Activated naive CD8-positive, alpha-beta T cell treated with anti-CD3 and anti-CD28 coated beads, Interleukin-2, amount 50 U/mL, for 16 hours (primary cell): ENCODE measurements around the gene TSSC4.

Source experiments
- DNase-seq: peaks from one replicate; pipeline ENCODE4 v3.0.0-alpha.2; 2020; ENCODE audit warnings: low read depth, low spot score

Gene TSSC4

DNA sequence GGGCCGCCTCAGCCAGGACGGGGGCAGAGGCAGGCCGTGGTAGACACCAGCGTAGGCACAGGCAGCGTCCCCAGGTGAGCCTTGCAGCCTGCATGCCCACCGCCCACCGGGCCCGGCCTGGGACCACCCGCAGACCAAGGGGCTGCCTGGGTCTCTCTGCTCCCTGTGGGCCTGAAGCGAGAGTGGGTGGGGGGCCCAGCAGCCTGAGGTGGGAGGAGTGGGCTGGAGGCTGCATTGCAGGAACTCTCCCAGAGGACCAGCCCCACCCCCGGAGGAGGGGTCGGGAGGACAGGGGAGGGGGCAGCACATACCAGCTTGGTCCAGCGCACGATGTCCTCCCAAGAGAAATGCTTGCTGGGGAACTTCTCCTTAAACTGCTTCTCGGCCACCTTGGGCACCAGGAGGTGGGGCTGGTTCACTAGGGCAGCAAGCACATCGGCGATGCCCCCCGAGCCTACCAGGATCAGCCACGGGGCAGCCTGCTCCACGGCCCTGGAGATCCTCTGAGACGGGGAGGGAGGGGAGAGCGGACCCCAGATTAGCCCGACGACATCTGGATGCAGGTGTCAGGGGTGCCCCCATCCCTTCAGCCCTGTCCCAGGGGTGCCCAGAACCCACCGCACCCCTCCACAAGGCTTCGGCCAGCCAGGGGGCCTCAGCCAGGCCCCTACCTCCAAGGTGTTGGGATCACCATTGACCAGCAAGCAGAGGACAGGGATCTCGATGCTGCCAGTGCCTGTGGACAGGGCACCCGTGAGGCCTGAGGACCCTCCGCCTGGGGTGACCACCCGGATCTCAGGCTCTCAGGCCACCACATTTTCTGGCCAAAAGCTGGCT lies 17.5 kb downstream of the TSSC4 start:
- DNase-seq, result no peak

GRCh38 chr11:2418693-2419360 lies 18.3 kb downstream of the TSSC4 start:
- no peak for DNase-seq

- peak; percentile 18 for DNase-seq
These were observed 19.3 kb downstream of the TSSC4 start for GRCh38 chr11:2419638-2420501.

GRCh38 chr11:2420502-2421225 lies 20.1 kb downstream of the TSSC4 start:
- peak; percentile 49 for DNase-seq

DNA sequence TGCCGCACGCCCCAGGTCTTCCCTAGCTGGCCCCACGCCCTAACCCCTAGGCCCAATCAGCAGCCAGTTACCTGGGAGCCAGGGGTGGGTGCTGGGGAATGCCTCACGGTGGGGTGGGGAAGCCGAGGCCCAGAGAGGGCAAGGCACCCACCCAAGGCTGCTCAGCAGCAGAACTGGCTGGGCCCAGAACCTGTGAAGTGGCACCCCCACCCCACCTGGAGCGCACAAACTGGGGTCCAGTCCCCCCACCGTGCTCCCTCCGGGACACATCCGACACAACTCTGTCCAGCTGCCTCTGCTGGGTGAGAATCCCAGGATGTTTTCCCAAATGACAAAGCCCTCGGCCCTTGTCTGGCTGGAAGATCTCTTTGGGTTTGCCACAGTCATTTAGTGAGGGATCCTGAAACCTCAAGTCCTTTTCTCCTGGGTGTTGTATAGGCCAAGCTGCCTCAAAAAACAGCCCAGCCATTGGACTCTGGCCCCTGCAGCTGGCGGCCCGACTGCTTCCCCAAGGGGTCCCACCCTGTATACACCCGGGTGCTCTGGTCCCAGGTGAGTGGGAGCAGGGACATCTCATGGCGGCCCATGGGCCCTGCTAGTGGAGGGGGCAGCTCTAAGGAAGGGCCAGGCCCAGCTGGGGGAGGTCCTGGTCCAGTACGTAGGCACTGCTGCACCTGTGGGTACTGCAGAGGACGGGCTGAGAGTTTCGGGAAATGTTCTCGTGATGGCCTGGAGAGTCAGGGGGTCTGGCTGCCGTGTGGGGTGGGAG lies 20.9 kb downstream of the TSSC4 start:
- DNase-seq, result no peak

DNA sequence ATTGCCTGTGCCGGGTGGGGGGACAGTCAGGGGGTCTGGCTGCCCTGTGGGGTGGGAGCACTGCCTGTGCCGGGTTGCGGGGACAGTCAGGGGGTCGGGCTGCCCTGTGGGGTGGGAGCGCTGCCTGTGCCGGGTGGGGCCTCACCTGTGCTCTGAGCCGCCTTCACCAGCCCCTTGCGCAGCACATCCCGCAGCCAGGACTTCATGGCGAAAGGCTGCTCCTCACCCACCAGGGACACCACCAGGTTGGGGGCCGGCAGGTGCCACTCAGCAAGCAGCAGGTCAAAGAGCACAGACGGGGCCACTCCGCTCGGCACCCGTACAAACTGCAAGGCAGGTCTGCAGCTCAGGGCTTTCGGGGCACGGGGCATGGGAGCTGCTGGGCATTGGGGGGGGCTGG lies 21.4 kb downstream of the TSSC4 start:
- DNase-seq, result no peak

DNA sequence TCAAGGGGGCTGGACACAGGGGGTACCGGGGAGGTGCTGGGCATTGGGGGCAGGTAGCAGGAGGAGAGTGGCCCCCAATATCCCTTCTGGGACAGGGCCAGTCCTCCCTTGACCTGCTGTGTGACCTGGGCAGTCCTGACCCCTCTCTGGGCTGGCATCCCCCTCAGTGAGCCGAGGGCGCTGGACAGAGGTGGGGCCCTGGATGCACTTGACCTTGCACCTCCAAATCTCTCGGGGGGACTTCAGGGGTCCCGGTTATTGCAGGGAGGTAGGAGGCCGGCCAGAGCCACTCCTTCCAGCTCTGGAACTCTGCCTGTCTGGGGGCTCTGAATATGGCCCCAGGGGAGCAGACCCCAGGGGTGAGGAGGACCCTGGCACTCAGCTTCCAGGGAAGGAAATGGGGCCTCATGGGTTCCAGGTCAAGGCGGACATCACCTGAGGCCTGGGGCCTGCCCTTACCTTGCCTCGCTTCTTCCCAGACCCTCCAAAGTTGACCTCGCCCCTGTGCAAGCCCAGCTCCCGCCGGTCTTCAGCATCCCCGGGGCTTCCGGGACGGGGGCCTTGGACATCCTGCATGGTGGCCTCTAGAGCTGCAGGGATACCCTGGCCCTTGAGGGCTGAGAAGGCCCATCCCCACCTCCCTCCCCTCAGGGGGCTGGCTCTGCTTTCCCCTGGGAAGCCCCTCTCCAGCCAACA lies 22.1 kb downstream of the TSSC4 start:
- DNase-seq, result no peak

GRCh38 chr11:2423157-2424025 lies 22.8 kb downstream of the TSSC4 start:
- no peak for DNase-seq

DNA sequence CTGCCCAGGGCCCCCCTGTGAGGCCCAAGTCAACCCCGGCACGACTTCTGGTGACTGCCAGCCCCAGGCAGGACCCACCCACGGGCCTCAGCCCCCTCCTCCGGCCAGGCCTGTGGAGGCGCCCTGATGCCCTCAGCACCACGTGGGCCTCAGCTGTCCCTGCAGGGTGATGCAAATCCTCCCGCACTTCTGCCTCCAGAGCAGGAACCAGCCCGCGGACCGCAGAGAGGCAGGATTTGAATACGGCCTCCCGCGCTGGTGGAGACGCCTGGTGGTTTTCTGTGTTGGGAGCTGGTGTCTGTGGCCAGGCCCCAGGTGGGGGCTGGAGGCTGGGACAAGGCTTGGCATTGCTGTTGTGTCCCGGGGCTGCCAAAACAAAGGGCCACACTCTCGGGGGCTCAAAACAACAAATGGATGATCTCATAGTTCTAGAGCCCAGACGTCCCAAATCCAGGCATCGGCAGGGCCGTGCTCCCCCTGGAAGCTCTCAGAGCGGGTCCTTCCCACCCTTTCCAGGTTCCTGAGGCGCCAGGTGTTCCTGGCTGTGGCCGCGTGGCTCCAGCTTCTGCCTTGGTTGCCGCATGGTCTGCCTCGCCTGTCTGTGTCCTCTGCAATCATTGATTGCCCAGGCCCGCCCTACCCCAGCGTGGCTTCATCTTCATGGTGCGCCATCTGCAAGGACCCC lies 24.4 kb downstream of the TSSC4 start:
- DNase-seq, result no peak

- no peak for DNase-seq
These were observed 25.0 kb downstream of the TSSC4 start for GRCh38 chr11:2425506-2425905.

DNA sequence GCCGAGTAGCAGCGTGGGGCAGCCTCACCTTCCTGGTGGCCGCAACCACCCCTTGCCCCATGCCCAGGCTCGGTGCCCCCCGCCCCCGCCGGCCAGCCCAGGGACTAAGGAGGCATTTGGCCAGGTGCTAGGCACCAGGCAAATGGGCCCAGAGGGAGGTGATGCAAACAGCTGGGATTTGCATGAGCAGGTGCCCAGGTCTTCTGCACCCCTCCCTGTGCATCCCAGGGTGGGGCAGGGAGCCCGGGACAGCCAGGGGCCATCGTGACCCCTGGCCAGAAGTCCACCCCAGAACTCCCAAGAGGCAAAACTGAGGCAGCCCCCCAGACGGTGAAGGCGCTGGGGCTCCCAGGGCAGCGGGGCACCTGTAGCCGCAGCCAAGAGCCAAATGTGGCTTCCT lies 25.7 kb downstream of the TSSC4 start:
- no peak for DNase-seq

DNA sequence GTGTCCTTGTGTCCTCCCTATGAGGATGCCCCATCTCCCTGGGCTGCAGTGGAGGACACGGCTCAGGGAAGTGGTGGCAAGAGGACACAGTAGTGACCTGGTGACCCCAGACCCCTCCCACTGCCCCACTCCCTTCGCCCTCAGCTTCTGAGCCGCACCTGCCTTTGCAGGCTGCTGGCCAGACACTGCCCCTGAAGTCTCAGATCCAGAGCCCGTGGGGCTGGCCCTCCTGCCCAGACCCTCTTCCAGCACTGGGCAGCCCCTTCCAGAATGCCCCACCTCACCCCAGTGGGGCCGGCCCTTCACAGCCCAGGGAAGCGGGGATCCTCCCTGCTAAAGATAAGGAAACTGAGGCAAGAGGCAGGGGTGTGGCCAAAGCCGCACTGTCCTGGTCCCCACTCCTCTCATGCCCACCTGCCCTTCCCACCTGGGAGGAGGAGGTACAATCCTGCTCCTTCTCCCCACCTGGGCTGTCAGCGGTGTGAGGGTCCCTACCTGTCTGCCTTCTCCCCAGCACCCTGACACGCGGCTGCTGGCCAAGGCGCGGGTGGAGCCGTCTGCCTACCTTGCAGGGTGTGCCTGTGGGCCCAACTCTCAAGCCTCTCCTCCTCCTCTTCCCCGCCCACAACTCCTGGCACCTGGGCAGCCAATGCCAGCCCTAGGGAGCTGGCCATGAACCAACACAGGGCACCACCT lies 26.4 kb downstream of the TSSC4 start:
- no peak for DNase-seq

GRCh38 chr11:2427721-2428321 lies 27.3 kb downstream of the TSSC4 start:
- DNase-seq, result no peak

DNA sequence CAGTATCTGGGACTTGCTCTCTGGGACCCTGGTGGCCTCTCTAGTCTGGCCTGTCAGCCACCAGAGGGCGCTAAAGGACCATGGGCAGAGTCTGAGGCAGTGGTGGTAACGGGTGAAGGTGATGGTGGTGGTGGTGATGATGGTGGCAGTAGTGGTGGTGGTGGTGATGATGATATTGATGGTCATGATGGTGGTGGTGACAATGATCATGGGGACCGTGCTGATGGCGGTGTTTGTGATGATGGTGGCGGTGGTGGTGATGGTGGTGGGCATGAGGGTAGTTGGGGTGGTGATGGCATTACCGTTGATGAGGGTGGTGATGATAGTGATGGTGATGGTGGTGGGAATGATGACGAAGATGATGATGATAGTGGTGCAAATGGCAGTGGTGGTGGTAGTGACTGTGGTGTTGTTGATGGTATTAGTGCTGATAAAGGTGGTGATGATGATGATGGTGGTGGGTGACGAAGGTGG lies 27.8 kb downstream of the TSSC4 start:
- peak; percentile 81 for DNase-seq

DNA sequence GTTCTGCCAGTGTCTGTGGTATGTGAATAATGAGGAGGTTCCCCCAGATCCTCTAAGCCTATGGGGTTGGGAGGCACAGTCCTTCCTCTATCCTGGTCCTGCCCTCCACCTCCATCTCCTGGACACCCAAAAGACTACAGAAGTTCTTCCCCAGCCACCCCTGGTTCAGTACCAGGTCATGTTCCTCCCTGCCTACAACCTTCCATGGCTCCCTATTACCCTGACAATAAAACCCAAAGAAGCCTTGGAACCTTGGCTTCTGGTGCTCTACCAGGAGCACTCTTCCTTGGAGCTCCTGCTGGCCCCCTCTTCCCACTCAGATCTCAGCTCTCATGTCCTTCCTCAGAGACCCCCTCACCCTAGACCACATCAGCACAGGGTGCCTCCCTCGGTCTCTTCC lies 30.8 kb downstream of the TSSC4 start:
- DNase-seq, result no peak

- no peak for DNase-seq
These were observed 31.6 kb downstream of the TSSC4 start for GRCh38 chr11:2432171-2432621.

DNA sequence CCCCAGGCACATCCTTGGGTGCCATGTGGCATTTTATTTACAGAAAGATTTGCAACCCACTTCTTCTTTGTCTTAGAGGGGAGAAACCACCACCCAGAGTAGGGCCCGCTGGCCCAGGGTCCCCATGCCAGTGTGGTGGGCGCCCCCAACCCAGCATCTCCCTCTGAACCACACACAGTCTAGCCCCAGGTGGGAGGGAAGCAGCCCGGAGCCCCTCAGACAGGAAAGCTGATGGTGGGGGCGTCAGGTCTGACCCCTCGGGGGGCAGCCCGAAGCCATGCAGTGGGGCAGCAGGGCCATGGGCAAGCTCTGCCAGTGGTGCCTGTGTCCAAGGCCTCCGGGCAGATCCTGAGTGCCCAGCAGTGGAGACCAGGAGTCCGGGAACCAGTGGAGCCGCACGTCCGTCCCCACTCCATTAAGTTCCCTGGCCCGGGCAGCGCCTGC lies 32.1 kb downstream of the TSSC4 start:
- DNase-seq, result no peak
